CD8-positive, alpha-beta memory T cell (primary cell): ENCODE results near the gene CDC42BPB. TPM values are rescaled to one million over a fixed set of nuclear protein-coding genes. Genes with fewer than 3 reads are reported as not detected.

Experiments used
- CTCF ChIA-PET: fragments of 350-600 bp; sonication (Branson Sonifier 250); formaldehyde crosslinking; loops from one replicate; lab custom pipeline; 2021; ENCODE audit warnings: antibody characterized with exemption; lab: Charles Lee
- POLR2A ChIA-PET: fragments of 350-600 bp; sonication (Branson Sonifier 250); formaldehyde crosslinking; loops from one replicate; lab custom pipeline; 2021; ENCODE audit warnings: antibody characterized with exemption; lab: Charles Lee
- DNase-seq, 5 donors: peaks; one replicate each; pipeline versions ENCODE4 v3.0.0 to v3.0.0-alpha.2; 2020 to 2022; ENCODE audit warnings: mixed read lengths in 1 of 5
- H3K27ac ChIP-seq: one replicate; pipeline ENCODE4 v1.7.0; 2013; ENCODE audit warnings: low read depth, mild to moderate bottlenecking, low read length, moderate library complexity
- H3K27me3 ChIP-seq: 2 replicates; pipeline ENCODE4 v1.7.0; 2013; ENCODE audit warnings: low read length, mild to moderate bottlenecking; ENCODE audit not compliant: insufficient read depth, poor library complexity, severe bottlenecking
- H3K36me3 ChIP-seq: 2 replicates; pipeline ENCODE4 v1.7.0; 2013; ENCODE audit warnings: mild to moderate bottlenecking, low read length, moderate library complexity; ENCODE audit not compliant: insufficient read depth
- H3K4me1 ChIP-seq: 2 replicates; pipeline ENCODE4 v1.7.0; 2013; ENCODE audit warnings: mild to moderate bottlenecking, low read length, moderate library complexity; ENCODE audit not compliant: insufficient read depth
- H3K4me3 ChIP-seq: 2 replicates; pipeline ENCODE4 v1.7.0; 2013; ENCODE audit warnings: mild to moderate bottlenecking, low read length
- H3K9me3 ChIP-seq: 2 replicates; pipeline ENCODE4 v1.7.0; 2013; ENCODE audit warnings: mild to moderate bottlenecking, low read length
- H3K27ac Mint-ChIP-seq, 8 donors: one replicate each; pipeline ENCODE4 v1.8.0; 2020 to 2021; ENCODE audit warnings: mixed read lengths in 8 of 8, mild to moderate bottlenecking in 6 of 8, inconsistent platforms in 3 of 8, moderate library complexity in 3 of 8
- H3K27me3 Mint-ChIP-seq, 2 donors: one replicate each; pipeline ENCODE4 v1.8.0; 2020 to 2021; ENCODE audit warnings: mixed read lengths in 2 of 2, mild to moderate bottlenecking in 1 of 2, moderate library complexity in 1 of 2
- H3K36me3 Mint-ChIP-seq, 3 donors: one replicate each; pipeline ENCODE4 v1.8.0; 2020 to 2021; ENCODE audit warnings: mixed read lengths in 3 of 3, inconsistent platforms in 1 of 3, mild to moderate bottlenecking in 1 of 3
- H3K4me1 Mint-ChIP-seq, 3 donors: one replicate each; pipeline ENCODE4 v1.8.0; 2020 to 2021; ENCODE audit warnings: mixed read lengths in 3 of 3, inconsistent platforms in 1 of 3, mild to moderate bottlenecking in 1 of 3
- H3K4me3 Mint-ChIP-seq, 7 donors: one replicate each; pipeline ENCODE4 v1.8.0; 2020 to 2021; ENCODE audit warnings: mixed read lengths in 7 of 7, mild to moderate bottlenecking in 6 of 7, moderate library complexity in 4 of 7, inconsistent platforms in 2 of 7
- H3K9me3 Mint-ChIP-seq, 5 donors: one replicate each; pipeline ENCODE4 v1.8.0; 2020 to 2022; ENCODE audit warnings: mixed read lengths in 5 of 5, mild to moderate bottlenecking in 3 of 5, moderate library complexity in 2 of 5, inconsistent platforms in 1 of 5
- polyA plus RNA-seq: library from polyadenylated mRNA; unstranded; fragments of 300-500 nt; fragmentation: Illumina TruSeq; gene quantifications from one replicate; pipeline ENCODE4 v1.2.3, GENCODE V29; 2021
- total RNA-seq, 2 experiments: library from RNA; stranded (reverse); gene quantifications; one replicate each; pipeline ENCODE4 v1.2.3, GENCODE V29; 2021

The CDC42BPB gene
- total and polyA plus RNA-seq, 3 experiments from 2014 or later, result 0.32 to 2.9 (median 1.6) TPM

GRCh38 chr14:102944448-102945330 is 112.7 kb downstream of the CDC42BPB start:
- no peaks in the 10 kb centered on the region for H3K9me3 Mint-ChIP-seq
- ChIA-PET CTCF (no interaction called here), POLR2A (interaction anchor here (0.6 kb wide), 1 partner anchor 10 kb away, joined by 6 read pairs; no protein-coding TSS in a partner anchor)
- no peaks in the 10 kb centered on the region for H3K9me3 ChIP-seq
- DNase-seq, result no peak
- peaks cover 0 to 3% (median 0%) of the 10 kb centered on the region in 3 donors for H3K36me3 Mint-ChIP-seq
- peaks cover 18% of the 10 kb centered on the region for H3K4me1 ChIP-seq
- no peak overlapping the region for H3K4me3 ChIP-seq
- H3K4me1 Mint-ChIP-seq, result peaks cover 11 to 27% (median 14%) of the 10 kb centered on the region in 3 donors
- H3K27ac Mint-ChIP-seq, result no peak overlapping the region
- H3K27me3 ChIP-seq, result no peaks in the 10 kb centered on the region
- no peaks in the 10 kb centered on the region for H3K36me3 ChIP-seq
- no peak overlapping the region for H3K27ac ChIP-seq
- H3K4me3 Mint-ChIP-seq, result no peak overlapping the region
- H3K27me3 Mint-ChIP-seq, result peaks cover 3 to 5% of the 10 kb centered on the region in 2 donors

- H3K27ac Mint-ChIP-seq, result no peak overlapping the region
- no peak overlapping the region for H3K4me3 Mint-ChIP-seq
- H3K27me3 ChIP-seq, result no peaks in the 10 kb centered on the region
- H3K9me3 Mint-ChIP-seq, result no peaks in the 10 kb centered on the region
- H3K9me3 ChIP-seq, result no peaks in the 10 kb centered on the region
- no peaks in the 10 kb centered on the region for H3K36me3 ChIP-seq
- peaks cover 4 to 20% (median 7%) of the 10 kb centered on the region in 3 donors for H3K4me1 Mint-ChIP-seq
- peaks cover 11% of the 10 kb centered on the region for H3K4me1 ChIP-seq
- peaks cover 0 to 5% of the 10 kb centered on the region in 2 donors for H3K27me3 Mint-ChIP-seq
- H3K36me3 Mint-ChIP-seq, result no peaks in the 10 kb centered on the region
- DNase-seq, result no peak
- POLR2A ChIA-PET, result no interaction called here
- H3K27ac ChIP-seq, result no peak overlapping the region
- CTCF ChIA-PET, result no interaction called here
- no peak overlapping the region for H3K4me3 ChIP-seq
These were observed 113.4 kb downstream of the CDC42BPB start for GRCh38 chr14:102943979-102944378.

- Histone ChIP-seq H3K4me3 (no peak overlapping the region), H3K27me3 (no peaks in the 10 kb centered on the region), H3K27ac (no peak overlapping the region), H3K9me3 (no peaks in the 10 kb centered on the region), H3K4me1 (peaks cover 6% of the 10 kb centered on the region), H3K36me3 (no peaks in the 10 kb centered on the region)
- Mint-ChIP-seq H3K36me3 (no peaks in the 10 kb centered on the region), H3K4me3 (no peak overlapping the region), H3K4me1 (peaks cover 0 to 16% (median 4%) of the 10 kb centered on the region in 3 donors), H3K27me3 (peaks cover 0 to 5% of the 10 kb centered on the region in 2 donors), H3K9me3 (no peaks in the 10 kb centered on the region), H3K27ac (peak overlapping the region in 1 of 8 donors; percentile 33)
- CTCF ChIA-PET, result no interaction called here
- no peak for DNase-seq
- POLR2A ChIA-PET, result no interaction called here
These were observed 113.9 kb downstream of the CDC42BPB start for GRCh38 chr14:102943454-102943853.

- no peaks in the 10 kb centered on the region for H3K36me3 Mint-ChIP-seq
- CTCF ChIA-PET, result interaction anchor here (1.5 kb wide), 1 partner anchor 10 kb away, joined by 3 read pairs; no protein-coding TSS in a partner anchor
- DNase-seq, result no peak
- POLR2A ChIA-PET, result no interaction called here
- H3K9me3 Mint-ChIP-seq, result no peaks in the 10 kb centered on the region
- Histone ChIP-seq H3K27ac (no peak overlapping the region), H3K4me3 (no peak overlapping the region), H3K9me3 (no peaks in the 10 kb centered on the region), H3K4me1 (peaks cover 2% of the 10 kb centered on the region), H3K27me3 (no peaks in the 10 kb centered on the region), H3K36me3 (no peaks in the 10 kb centered on the region)
- peaks cover 0 to 8% (median 2%) of the 10 kb centered on the region in 3 donors for H3K4me1 Mint-ChIP-seq
- H3K4me3 Mint-ChIP-seq, result no peak overlapping the region
- peaks cover 0 to 5% of the 10 kb centered on the region in 2 donors for H3K27me3 Mint-ChIP-seq
- no peak overlapping the region for H3K27ac Mint-ChIP-seq
These were observed 115.3 kb downstream of the CDC42BPB start for GRCh38 chr14:102942069-102942468.

GRCh38 chr14:102941419-102942011 is 115.8 kb downstream of the CDC42BPB start:
- Histone ChIP-seq H3K36me3 (no peaks in the 10 kb centered on the region), H3K4me1 (no peaks in the 10 kb centered on the region), H3K9me3 (no peaks in the 10 kb centered on the region), H3K27me3 (no peaks in the 10 kb centered on the region), H3K27ac (no peak overlapping the region), H3K4me3 (no peak overlapping the region)
- DNase-seq, result no peak
- Mint-ChIP-seq H3K36me3 (no peaks in the 10 kb centered on the region), H3K27ac (no peak overlapping the region), H3K9me3 (no peaks in the 10 kb centered on the region), H3K4me1 (peaks cover 0 to 3% (median under 1%) of the 10 kb centered on the region in 3 donors), H3K4me3 (no peak overlapping the region), H3K27me3 (peaks cover 0 to 5% of the 10 kb centered on the region in 2 donors)
- ChIA-PET CTCF (interaction anchor here (1.5 kb wide), 1 partner anchor 11 kb away, joined by 3 read pairs; no protein-coding TSS in a partner anchor), POLR2A (no interaction called here)

GRCh38 chr14:102940729-102941362 is 116.5 kb downstream of the CDC42BPB start:
- no peak overlapping the region for H3K4me3 ChIP-seq
- no peaks in the 10 kb centered on the region for H3K4me1 ChIP-seq
- H3K36me3 ChIP-seq, result no peaks in the 10 kb centered on the region
- peaks cover 0 to 5% of the 10 kb centered on the region in 2 donors for H3K27me3 Mint-ChIP-seq
- no peaks in the 10 kb centered on the region for H3K27me3 ChIP-seq
- CTCF ChIA-PET, result no interaction called here
- no peak overlapping the region for H3K27ac ChIP-seq
- no peaks in the 10 kb centered on the region for H3K4me1 Mint-ChIP-seq
- no peaks in the 10 kb centered on the region for H3K9me3 Mint-ChIP-seq
- H3K9me3 ChIP-seq, result no peaks in the 10 kb centered on the region
- no peak for DNase-seq
- no peaks in the 10 kb centered on the region for H3K36me3 Mint-ChIP-seq
- H3K4me3 Mint-ChIP-seq, result no peak overlapping the region
- POLR2A ChIA-PET, result no interaction called here
- no peak overlapping the region for H3K27ac Mint-ChIP-seq

- no peaks in the 10 kb centered on the region for H3K36me3 Mint-ChIP-seq
- no peaks in the 10 kb centered on the region for H3K9me3 Mint-ChIP-seq
- Histone ChIP-seq H3K27ac (no peak overlapping the region), H3K27me3 (no peaks in the 10 kb centered on the region), H3K4me3 (no peak overlapping the region), H3K36me3 (no peaks in the 10 kb centered on the region), H3K9me3 (no peaks in the 10 kb centered on the region), H3K4me1 (no peaks in the 10 kb centered on the region)
- POLR2A ChIA-PET, result no interaction called here
- CTCF ChIA-PET, result no interaction called here
- no peak overlapping the region for H3K27ac Mint-ChIP-seq
- no peaks in the 10 kb centered on the region for H3K4me1 Mint-ChIP-seq
- no peak for DNase-seq
- H3K27me3 Mint-ChIP-seq, result peaks cover 0 to 5% of the 10 kb centered on the region in 2 donors
- H3K4me3 Mint-ChIP-seq, result no peak overlapping the region
These were observed 117.4 kb downstream of the CDC42BPB start for GRCh38 chr14:102939820-102940561.
